ENCODE measurements around the gene SYT3. TPM values are rescaled to one million over a fixed set of nuclear protein-coding genes. Genes with fewer than 3 reads are reported as not detected.
"Not testable (repeated sequence)": the region's sequence is repeated elsewhere in the genome, so short reads cannot be mapped to it uniquely, and the experiment has no call there.

The SYT3 gene
- total RNA-seq, 2 donors from 2014 or later = 3.0 to 4.4 TPM

DNA sequence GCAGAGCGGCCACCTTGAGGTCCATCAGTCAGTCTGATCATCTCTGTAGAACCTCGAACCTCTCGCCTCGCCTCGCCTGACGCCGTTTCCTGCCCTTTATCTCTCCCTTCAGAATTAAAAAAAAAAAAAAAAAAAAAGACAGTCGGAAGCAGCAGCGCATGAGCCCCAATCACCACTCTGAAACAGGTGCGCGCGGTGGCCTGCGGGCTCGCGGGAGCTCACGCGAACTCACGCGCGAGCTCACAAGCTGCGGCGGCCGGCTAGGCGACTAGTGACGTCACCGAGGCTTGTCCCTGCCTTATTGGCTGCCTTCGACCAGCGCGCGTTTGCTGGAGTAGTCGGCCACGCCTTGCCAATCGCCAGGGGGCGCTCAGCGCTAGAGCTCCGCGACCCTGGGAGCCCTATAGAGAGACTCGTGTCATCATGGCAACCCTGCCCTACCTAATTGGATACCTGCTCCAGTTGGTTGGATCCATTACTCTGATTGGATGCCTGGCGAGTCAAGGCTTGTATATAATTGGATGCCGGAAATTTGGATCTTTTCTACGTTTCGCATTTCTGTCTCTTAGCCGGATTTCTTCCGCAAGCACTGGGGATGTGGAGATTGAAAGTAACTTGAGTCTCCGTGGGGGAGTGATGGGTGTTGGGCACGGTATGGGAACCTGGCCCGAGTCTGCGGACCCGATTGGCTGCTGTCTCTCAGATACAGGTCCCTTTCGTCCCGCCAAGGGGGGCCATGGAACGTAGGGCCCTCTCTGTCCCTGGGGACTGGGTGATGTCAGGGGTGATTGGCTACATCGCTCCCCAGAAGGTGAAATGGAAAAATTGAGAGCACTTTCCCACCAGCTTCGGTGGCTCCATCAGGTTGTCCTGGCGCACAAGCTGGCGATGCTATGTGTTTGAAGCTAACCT is 31.6 kb downstream of the SYT3 start:
- Histone ChIP-seq H3K9me3 (no peaks in the 10 kb centered on the region), H3K27ac (no peak overlapping the region), H3K4me3 (no peak overlapping the region), H3K4me1 (replicated peaks) (no peaks in the 10 kb centered on the region), H3K36me3 (no peaks in the 10 kb centered on the region), H3K27me3 (replicated peaks; ENCODE audit: insufficient read depth) (no peaks in the 10 kb centered on the region)
- TF ChIP-seq POLR2AphosphoS5 (IDR thresholded peaks at IDR 0.05) (no peak), POLR2A (IDR thresholded peaks at IDR 0.05) (no peak), CTCF (IDR thresholded peaks at IDR 0.05) (peak in 1 of 4 experiments; percentile 16)
- intact Hi-C loops (cut with DNase I) = no loop called here
- DNase-seq (ENCODE audit: low spot score) = peak; percentile 38
- WGBS = 16% methylated on average over 52 of the region's 56 CpGs

- Histone ChIP-seq H3K9me3 (no peaks in the 10 kb centered on the region), H3K4me1 (replicated peaks) (no peaks in the 10 kb centered on the region), H3K27ac (no peak overlapping the region), H3K27me3 (replicated peaks; ENCODE audit: insufficient read depth) (no peaks in the 10 kb centered on the region), H3K36me3 (no peaks in the 10 kb centered on the region), H3K4me3 (no peak overlapping the region)
- intact Hi-C loops (cut with DNase I) = no loop called here
- no peak for DNase-seq (ENCODE audit: low spot score)
- WGBS = 61% methylated on average over 20 of the region's 20 CpGs
- TF ChIP-seq CTCF (IDR thresholded peaks at IDR 0.05) = no peak
Measured at GRCh38 chr19:50607388-50607787, 32.3 kb downstream of the SYT3 start.

DNA sequence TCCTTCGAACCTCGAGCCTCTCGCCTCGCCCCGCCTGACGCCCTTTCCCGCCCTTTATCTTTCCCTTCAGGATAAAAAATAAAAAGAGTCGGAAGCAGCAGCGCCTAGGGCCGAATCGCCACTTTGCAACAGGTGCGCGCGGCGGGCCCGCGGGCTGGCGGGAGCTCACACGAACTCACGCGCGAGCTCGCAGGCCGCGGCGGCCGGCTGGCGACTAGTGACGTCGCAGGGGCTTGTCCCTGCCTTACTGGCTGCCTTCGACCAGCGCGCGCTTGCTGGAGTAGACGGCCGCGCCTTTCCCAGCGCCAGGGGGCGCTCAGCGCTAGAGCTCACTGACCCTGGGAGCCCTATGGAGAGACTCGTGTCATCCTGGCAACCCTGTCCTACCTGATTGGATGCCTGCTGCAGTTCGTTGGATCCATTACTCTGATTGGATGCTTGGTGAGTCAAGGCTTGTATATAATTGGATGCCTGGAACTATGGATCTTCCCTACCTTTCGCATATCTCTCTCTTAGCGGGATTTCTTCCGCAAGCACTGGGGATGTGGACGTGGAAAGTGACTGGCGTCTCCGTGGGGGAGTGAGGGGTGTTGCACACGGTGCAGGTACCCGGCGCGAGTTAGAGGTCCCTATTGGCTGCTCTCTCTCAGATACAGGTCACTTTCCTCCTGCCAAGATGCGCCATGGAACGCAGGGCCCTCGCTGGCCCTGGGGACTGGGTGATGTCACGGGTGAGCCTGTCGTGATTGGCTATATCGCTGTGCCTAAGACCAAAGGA is 33.4 kb downstream of the SYT3 start:
- H3K4me1 ChIP-seq (replicated peaks); H3K27me3 ChIP-seq (replicated peaks; ENCODE audit: insufficient read depth); H3K9me3 ChIP-seq; H3K4me3 ChIP-seq; H3K27ac ChIP-seq; H3K36me3 ChIP-seq; DNase-seq (ENCODE audit: low spot score); intact Hi-C loops (cut with DNase I): not testable (repeated sequence)
- 62% methylated on average over 24 of the region's 58 CpGs for WGBS

DNA sequence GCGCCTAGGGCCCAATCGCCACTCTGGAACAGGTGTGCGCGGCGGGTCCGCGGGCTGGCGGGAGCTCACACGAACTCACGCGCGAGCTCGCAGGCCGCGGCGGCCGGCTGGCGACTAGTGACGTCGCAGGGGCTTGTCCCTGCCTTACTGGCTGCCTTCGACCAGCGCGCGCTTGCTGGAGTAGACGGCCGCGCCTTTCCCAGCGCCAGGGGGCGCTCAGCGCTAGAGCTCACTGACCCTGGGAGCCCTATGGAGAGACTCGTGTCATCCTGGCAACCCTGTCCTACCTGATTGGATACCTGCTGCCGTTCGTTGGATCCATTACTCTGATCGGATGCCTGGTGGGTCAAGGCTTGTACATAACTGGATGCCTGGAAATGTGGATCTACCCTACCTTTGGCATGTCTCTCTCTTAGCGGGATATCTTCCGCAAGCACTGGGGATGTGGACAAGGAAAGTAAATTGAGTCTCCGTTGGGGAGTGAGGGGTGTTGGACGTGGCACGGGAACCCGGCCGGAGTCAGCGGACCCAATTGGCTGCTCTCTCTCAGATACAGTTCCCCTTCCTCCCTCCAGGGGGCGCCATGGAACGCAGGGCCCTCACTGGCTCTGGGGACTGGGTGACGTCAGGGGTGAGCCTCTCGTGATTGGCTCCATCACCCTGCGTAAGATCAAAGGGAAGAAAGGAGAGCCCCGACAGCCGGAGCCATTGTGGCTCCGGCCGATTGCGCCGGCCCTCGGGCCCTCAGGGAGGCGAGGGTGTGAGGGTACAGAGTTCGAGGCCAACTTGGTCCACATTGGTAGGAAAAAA is 35.2 kb downstream of the SYT3 start:
- 54% methylated on average over 34 of the region's 56 CpGs for WGBS
- H3K4me3 ChIP-seq; H3K4me1 ChIP-seq (replicated peaks); H3K36me3 ChIP-seq; DNase-seq (ENCODE audit: low spot score); H3K27me3 ChIP-seq (replicated peaks; ENCODE audit: insufficient read depth); intact Hi-C loops (cut with DNase I); H3K9me3 ChIP-seq; H3K27ac ChIP-seq: not testable (repeated sequence)

- WGBS = 78% methylated on average over 4 of the region's 4 CpGs
- TF ChIP-seq POLR2A (IDR thresholded peaks at IDR 0.05) (no peak), CTCF (IDR thresholded peaks at IDR 0.05) (no peak), POLR2AphosphoS5 (IDR thresholded peaks at IDR 0.05) (no peak)
- intact Hi-C loops (cut with DNase I) = no loop called here
- H3K4me3 ChIP-seq = no peak overlapping the region
- H3K4me1 ChIP-seq (replicated peaks) = no peaks in the 10 kb centered on the region
- no peak overlapping the region for H3K27ac ChIP-seq
- H3K9me3 ChIP-seq = no peaks in the 10 kb centered on the region
- H3K27me3 ChIP-seq (replicated peaks; ENCODE audit: insufficient read depth) = peaks cover 2% of the 10 kb centered on the region
- H3K36me3 ChIP-seq = no peaks in the 10 kb centered on the region
- no peak for DNase-seq (ENCODE audit: low spot score)
Measured at GRCh38 chr19:50602935-50603334, 36.7 kb downstream of the SYT3 start.
